ENCODE measurements around the gene CERS2. TPM values are rescaled to one million over a fixed set of nuclear protein-coding genes. Genes with fewer than 3 reads are reported as not detected.
A peak's percentile ranks its signal among the peaks of the same experiment; 100 is the strongest.

CERS2 gene
- total and polyA plus RNA-seq, 2 of the 13 experiments (the other 11 are each of a cell fraction or from before 2014, with no cell fraction given), result 269 to 298 TPM

DNA sequence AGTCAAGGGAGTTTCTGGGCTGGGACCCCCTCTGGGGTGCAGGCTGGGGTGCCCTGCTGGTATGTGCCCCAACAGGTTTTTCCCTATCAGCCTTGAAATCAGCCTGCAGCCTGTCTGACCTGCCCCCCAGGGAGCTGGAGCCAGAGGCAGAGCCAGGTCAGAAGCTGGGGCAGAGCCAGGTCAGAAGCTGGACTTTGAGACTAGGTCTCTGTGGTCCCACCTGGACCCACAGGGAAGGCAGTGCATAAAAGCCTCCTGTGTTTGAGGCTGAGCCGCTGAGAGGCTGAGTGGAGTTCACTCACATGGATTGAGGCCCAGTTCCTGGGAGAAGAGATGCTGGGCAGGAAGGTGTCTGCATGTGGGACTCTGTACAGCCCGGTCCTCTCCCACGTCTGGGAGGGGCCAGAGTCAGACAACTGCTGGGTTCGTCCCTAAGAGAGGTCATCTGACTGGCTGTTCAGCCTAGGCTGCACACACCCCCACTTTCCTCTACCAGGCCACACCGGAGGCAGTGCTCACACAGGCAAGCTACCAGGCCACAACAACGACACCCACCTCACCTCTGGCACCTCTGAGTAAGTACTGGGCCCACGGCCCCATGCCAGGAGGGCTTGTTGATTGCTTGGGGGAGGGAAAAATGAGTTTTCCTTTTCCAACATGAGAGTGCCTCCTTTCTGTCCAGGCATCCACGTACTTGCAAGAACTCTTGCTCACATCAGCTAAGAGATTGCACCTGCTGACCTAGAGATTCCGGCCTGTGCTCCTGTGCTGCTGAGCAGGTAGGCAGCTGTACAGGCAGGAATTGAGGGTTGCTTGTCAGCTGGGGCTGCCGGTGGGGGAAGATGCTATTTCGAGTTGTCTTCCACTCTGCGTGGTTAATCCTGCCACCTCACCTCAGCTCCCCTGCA lies 7.4 kb upstream of the CERS2 start, which contains the start of gene ANXA9 (continued):
- TF ChIP-seq RBFOX2 (IDR thresholded peaks at IDR 0.05; ENCODE audit: low read depth, low read length) (0 out of 2 replicates have a peak, but pooled peaks have one; percentile 2), SOX6 (IDR thresholded peaks at IDR 0.05) (no peak), SOX6 (CRISPR knock-in tag; IDR thresholded peaks at IDR 0.05) (peak; percentile 56), SIN3A (IDR thresholded peaks at IDR 0.05; ENCODE audit: borderline replicate concordance, low read depth, low read length) (no peak), ZNF776 (CRISPR knock-in tag; IDR thresholded peaks at IDR 0.05) (no peak), CBFB (CRISPR knock-in tag; IDR thresholded peaks at IDR 0.05) (peak; percentile 57; the same call in 1 of the 2 replicates), FOXK2 (IDR thresholded peaks at IDR 0.05) (no peak), ERF (CRISPR knock-in tag; IDR thresholded peaks at IDR 0.05) (peak; percentile 66; the same call in 1 of the 2 replicates), PHF5A (CRISPR knock-in tag; IDR thresholded peaks at IDR 0.05; ENCODE audit: low read depth, unreplicated experiment) (peak; percentile 89), ZBTB20 (CRISPR knock-in tag; IDR thresholded peaks at IDR 0.05; ENCODE audit: borderline replicate concordance, low read depth) (peak; percentile 47; the same call in 1 of the 2 replicates), RCOR2 (CRISPR knock-in tag; IDR thresholded peaks at IDR 0.05) (peak; percentile 86), PTBP1 (IDR thresholded peaks at IDR 0.05; ENCODE audit: low read depth, low read length, poor library complexity, severe bottlenecking) (peak; percentile 75), ZNF431 (CRISPR knock-in tag; IDR thresholded peaks at IDR 0.05; ENCODE audit: borderline replicate concordance, low read depth) (peak; percentile 36; the same call in 1 of the 2 replicates), ADNP (CRISPR knock-in tag; IDR thresholded peaks at IDR 0.05) (no peak), FOSL2 (CRISPR knock-in tag; IDR thresholded peaks at IDR 0.05) (peak; percentile 57), ZMYM2 (CRISPR knock-in tag; IDR thresholded peaks at IDR 0.05) (peak; percentile 94), KDM3A (CRISPR knock-in tag; IDR thresholded peaks at IDR 0.05; ENCODE audit: low read depth) (peak; percentile 65; the same call in 1 of the 2 replicates)
- TF ChIP-seq, protein P1, sequence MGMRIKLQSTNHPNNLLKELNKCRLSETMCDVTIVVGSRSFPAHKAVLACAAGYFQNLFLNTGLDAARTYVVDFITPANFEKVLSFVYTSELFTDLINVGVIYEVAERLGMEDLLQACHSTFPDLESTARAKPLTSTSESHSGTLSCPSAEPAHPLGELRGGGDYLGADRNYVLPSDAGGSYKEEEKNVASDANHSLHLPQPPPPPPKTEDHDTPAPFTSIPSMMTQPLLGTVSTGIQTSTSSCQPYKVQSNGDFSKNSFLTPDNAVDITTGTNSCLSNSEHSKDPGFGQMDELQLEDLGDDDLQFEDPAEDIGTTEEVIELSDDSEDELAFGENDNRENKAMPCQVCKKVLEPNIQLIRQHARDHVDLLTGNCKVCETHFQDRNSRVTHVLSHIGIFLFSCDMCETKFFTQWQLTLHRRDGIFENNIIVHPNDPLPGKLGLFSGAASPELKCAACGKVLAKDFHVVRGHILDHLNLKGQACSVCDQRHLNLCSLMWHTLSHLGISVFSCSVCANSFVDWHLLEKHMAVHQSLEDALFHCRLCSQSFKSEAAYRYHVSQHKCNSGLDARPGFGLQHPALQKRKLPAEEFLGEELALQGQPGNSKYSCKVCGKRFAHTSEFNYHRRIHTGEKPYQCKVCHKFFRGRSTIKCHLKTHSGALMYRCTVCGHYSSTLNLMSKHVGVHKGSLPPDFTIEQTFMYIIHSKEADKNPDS (CRISPR knock-in tag; IDR thresholded peaks at IDR 0.05), result no peak
- TF ChIP-seq, protein P2, sequence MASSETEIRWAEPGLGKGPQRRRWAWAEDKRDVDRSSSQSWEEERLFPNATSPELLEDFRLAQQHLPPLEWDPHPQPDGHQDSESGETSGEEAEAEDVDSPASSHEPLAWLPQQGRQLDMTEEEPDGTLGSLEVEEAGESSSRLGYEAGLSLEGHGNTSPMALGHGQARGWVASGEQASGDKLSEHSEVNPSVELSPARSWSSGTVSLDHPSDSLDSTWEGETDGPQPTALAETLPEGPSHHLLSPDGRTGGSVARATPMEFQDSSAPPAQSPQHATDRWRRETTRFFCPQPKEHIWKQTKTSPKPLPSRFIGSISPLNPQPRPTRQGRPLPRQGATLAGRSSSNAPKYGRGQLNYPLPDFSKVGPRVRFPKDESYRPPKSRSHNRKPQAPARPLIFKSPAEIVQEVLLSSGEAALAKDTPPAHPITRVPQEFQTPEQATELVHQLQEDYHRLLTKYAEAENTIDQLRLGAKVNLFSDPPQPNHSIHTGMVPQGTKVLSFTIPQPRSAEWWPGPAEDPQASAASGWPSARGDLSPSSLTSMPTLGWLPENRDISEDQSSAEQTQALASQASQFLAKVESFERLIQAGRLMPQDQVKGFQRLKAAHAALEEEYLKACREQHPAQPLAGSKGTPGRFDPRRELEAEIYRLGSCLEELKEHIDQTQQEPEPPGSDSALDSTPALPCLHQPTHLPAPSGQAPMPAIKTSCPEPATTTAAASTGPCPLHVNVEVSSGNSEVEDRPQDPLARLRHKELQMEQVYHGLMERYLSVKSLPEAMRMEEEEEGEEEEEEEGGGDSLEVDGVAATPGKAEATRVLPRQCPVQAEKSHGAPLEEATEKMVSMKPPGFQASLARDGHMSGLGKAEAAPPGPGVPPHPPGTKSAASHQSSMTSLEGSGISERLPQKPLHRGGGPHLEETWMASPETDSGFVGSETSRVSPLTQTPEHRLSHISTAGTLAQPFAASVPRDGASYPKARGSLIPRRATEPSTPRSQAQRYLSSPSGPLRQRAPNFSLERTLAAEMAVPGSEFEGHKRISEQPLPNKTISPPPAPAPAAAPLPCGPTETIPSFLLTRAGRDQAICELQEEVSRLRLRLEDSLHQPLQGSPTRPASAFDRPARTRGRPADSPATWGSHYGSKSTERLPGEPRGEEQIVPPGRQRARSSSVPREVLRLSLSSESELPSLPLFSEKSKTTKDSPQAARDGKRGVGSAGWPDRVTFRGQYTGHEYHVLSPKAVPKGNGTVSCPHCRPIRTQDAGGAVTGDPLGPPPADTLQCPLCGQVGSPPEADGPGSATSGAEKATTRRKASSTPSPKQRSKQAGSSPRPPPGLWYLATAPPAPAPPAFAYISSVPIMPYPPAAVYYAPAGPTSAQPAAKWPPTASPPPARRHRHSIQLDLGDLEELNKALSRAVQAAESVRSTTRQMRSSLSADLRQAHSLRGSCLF (CRISPR knock-in tag; IDR thresholded peaks at IDR 0.05; ENCODE audit: borderline replicate concordance), result no peak
- TF ChIP-seq, protein P3, sequence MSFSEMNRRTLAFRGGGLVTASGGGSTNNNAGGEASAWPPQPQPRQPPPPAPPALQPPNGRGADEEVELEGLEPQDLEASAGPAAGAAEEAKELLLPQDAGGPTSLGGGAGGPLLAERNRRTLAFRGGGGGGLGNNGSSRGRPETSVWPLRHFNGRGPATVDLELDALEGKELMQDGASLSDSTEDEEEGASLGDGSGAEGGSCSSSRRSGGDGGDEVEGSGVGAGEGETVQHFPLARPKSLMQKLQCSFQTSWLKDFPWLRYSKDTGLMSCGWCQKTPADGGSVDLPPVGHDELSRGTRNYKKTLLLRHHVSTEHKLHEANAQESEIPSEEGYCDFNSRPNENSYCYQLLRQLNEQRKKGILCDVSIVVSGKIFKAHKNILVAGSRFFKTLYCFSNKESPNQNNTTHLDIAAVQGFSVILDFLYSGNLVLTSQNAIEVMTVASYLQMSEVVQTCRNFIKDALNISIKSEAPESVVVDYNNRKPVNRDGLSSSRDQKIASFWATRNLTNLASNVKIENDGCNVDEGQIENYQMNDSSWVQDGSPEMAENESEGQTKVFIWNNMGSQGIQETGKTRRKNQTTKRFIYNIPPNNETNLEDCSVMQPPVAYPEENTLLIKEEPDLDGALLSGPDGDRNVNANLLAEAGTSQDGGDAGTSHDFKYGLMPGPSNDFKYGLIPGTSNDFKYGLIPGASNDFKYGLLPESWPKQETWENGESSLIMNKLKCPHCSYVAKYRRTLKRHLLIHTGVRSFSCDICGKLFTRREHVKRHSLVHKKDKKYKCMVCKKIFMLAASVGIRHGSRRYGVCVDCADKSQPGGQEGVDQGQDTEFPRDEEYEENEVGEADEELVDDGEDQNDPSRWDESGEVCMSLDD (CRISPR knock-in tag; IDR thresholded peaks at IDR 0.05; ENCODE audit: borderline replicate concordance), result peak; percentile 97
